ENCODE results near the gene SPOCK1.

Gene SPOCK1

GRCh38 chr5:137320056-137321045 is 178.8 kb downstream of the SPOCK1 start:
- DNase-seq, result no peak

GRCh38 chr5:137318027-137318426 is 181.1 kb downstream of the SPOCK1 start:
- no peak for DNase-seq

GRCh38 chr5:137316346-137316736 is 182.8 kb downstream of the SPOCK1 start:
- DNase-seq, result no peak

GRCh38 chr5:137315534-137316345 is 183.4 kb downstream of the SPOCK1 start:
- no peak for DNase-seq

DNA sequence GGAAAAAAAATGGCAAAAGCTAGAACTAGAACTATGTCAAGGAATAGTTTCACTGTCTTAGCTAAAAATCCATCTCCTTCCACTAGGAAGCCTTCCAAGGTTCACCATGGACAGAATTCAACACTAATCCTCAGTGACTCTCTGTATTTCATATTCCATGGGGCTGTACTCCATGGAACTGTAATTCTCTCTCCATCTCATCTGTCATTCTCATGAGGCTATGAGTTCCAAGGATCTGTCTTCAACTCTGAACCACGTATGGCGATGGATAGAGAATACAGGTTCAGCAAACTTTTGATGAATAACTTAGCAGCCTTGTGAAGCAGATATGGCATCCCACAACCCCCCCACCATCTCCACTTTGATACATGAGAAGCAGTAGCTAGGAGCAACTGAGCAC is 184.0 kb downstream of the SPOCK1 start:
- DNase-seq, result no peak

DNA sequence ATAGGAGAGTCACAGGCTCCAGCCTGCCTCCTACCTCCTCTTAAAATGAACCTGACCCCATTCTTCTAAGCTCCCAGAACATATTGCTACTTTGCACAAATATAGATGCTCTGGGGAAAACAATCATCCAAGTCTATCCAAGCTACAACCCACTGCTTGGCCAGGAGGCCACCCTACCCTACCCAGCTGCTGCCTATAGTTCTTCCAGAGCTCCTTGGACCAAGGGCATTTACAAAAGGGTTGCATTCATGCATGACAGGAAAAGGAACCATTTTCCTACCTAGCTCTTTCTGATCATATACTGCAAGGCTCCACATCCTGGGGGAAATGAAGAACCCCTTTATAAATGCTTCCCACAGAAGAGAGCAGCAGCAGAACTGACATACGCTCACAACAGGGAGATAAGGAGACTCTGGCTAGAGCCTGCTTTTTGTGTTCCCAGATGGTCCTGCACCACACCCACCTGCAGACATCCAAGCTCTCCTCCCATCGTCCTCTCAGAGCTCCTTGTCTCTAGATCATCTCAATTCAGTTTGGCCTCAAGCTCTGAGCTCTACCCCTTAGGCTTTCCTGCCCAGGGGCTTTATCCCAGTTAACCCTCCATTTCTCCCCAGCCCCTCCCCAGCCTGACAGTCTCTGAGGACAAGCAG is 185.5 kb downstream of the SPOCK1 start:
- DNase-seq, result no peak

DNA sequence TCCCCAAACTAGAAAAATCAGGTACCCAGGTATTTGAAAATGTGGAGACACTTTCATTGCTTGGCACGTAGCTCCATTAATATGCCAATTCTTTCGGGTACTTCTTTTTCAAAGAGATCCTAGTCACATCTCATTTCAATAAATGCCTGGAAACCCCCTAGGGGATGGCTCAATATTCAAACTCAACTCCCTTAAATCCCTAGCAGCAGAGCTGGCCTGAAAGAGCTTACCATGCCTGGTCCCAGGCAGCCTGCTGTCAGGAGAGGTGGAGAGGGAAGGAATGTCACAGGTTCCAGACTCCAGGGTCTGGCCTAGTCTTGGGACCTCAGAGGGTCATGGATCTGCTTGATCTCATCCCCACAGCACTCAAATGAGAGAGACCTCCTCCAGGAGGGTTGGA is 187.1 kb downstream of the SPOCK1 start:
- DNase-seq, result no peak

DNA sequence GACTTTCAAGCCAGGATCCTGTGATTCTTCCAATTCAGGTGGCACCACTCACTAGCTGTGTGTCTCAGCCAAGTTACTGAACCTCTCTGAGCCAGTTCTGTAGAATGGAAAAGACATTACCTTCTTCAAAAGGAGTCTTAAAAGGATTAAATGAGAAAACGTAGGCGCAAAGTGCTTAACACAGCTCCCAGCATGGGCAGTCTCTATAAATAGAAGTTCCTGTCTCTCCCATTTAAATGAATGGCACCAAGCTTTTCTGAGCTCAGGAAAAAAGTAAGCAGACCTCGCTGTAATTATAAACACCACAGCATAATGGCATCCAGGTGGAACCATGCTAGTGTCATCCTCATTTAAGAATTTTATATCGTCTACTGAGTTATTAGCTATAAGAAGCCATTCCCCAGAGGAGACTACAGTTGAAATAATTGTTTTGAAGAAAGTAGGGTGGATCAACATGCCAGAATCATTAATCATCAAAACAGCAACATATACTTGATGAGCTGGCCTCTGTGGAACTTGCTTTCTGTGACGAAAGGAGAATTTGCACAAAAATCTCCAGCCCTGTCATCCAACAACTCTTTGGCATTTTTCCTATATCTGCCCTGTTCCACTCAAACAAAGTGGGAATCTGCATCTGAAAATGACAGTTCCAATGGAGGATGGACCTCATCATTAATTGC is 188.9 kb downstream of the SPOCK1 start:
- DNase-seq, result no peak

DNA sequence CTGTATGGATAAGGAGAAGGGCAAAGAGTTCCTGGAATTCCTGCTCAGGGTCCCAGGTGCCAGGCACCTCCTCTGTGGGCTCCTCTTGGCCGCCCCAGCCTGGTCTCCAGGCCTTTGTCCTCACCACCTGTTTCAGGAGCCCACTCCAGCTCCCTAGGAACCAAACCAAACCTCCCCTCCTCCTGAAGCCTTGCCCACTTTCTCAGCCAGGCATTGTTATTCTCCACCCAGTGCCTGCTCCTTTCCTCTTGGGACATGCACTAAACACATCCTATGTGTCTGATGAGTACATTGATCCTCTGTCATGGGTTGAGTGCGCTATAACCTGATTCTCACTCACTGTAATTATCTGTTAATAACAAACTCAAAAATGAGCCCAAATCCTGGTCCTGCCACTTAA is 189.8 kb downstream of the SPOCK1 start:
- no peak for DNase-seq

DNA sequence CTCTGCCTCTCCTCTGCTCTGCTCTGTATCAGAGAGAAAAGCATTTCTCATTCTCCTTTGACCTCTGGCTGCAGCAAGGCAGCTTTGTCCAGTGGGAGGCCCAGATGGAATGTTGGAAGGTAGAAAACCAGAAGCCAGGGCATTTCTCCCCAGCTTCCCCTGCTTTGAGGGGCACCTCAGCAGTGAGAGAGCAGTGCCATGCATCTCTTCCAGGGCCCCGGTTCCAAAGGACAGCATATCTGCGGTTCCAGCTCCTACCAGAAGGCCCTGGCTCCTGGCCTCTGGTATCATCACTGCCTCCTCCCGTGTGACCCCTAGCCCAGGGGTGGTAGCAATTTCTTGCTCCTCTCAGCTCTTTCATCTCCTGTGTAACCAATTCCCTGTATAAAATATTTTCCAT is 190.8 kb downstream of the SPOCK1 start:
- DNase-seq, result no peak

- no peak for DNase-seq
These were observed 192.2 kb downstream of the SPOCK1 start for GRCh38 chr5:137306903-137307302.

GRCh38 chr5:137305971-137306602 is 193.0 kb downstream of the SPOCK1 start:
- no peak for DNase-seq

DNA sequence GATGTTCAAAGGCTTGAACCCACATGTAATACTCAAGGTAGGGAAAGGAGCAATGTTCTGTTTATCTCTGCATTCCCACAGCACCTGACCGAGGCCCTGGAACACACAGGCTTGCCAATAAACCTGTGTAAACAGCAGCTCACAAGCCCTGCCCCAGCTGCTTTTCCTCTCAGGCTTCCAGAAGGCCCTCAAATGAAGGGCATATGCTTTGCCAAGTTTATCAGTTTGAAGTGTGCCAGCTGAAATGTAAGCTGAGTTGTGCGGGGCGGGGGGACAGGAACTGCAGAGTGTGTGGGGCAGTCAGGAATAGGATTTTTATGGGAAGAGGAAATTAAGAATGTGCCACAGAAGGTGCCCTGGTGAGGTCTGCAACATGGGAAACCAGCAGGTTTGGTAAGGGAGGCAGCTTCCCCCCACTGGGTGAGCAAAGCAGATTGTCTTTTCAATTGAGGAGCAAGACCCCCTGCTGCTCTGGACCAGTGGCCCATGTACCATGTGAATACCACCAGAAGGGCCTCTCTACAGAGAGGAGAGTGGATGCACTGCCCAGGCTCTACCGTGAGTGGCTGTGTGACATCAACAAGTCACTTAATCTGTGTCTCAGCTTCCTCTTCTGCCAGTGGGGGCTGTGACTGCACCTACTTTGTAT is 194.8 kb downstream of the SPOCK1 start:
- DNase-seq, result no peak

GRCh38 chr5:137303509-137303908 is 195.6 kb downstream of the SPOCK1 start:
- no peak for DNase-seq

DNA sequence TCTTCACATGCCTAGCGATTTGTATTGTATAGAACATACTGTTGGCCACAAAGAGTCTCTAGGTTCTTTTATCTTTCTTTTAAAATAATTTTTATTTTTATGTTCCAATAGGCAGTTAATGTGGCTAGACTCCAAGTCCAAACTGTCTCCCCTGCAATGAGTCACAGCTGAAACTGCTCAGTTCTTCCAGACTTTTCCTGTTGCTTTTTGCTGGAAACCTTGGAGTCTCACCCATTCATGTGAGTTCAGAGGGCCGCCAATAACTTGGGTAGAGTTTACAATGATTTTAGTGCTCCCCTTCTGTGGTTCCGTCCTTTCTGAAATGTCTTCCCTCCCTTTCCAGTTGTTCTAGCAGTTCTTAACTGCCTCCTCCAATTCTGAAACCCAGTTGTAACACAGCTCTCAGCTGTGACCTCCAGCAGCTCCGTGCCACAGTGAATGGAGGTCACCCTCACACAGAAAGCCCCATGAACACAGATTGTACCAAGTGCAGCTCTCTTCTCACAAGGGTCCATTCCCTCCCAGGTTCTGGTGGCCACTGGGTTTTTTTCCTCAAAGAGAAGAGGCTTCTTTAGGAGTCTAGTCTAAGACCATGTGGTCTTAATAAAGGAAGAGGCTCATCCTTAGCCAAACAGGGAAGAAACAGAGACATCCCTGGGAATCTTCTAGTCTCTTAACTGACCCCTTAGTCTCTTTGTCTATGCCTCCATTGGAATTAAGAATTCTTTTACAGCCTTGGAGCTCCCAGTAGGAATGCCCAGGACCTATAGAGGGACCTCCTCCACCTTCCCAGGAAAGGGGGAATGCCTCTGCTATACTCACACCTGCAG is 198.5 kb downstream of the SPOCK1 start:
- no peak for DNase-seq

DNA sequence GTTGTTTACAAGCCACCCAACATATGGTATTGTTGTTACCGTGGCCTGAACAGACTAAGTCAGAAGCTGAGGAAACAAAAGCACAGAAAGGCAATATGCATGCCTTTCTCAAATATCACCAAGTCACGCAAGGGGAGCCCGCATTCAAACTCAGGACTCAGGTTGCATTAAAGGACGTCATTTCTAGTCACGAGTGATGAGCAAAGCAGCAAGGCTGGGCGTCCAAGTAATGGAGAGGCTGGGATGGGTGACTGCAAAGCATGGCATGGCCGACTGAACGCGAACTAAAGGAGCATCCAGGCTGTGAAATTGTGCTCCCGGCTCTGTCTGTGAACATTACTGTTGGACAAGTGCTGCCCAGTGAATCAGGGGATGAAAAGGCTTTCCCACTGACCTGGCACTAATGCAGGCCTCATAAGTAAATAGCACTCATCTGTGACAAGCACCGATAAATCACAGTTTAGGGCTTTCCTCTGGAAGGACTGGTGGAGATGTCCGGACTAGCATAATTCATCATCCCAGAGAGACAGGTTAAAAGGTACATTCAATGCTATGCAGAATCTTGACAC is 202.8 kb downstream of the SPOCK1 start:
- no peak for DNase-seq

- no peak for DNase-seq
These were observed 204.5 kb downstream of the SPOCK1 start for GRCh38 chr5:137294604-137295003.

DNA sequence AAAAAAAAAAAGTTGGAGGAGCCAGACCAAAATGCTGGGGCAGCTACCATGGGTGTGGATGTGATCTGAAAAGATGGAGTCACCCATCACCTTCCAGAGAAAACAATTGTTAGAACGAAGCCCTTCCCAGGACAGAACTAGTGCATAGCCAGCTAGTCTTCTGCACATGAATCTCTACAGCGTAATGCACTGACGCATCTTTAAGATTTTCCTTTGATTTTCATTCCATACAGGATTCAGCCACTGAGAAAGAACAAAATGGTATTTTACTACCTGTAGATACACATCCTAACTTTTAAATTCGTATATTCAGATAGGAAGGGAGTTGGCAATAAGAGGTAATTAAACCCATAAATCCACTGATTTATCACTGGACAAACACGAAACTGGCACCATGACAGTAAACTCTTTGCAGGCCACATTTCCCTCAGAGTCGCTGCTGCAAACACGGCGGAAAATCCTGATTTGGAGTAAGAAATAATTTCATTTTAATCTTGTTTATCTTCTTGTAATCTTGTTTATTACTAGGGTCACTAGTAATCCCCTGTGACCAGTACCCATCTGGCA is 206.6 kb downstream of the SPOCK1 start:
- no peak for DNase-seq

DNA sequence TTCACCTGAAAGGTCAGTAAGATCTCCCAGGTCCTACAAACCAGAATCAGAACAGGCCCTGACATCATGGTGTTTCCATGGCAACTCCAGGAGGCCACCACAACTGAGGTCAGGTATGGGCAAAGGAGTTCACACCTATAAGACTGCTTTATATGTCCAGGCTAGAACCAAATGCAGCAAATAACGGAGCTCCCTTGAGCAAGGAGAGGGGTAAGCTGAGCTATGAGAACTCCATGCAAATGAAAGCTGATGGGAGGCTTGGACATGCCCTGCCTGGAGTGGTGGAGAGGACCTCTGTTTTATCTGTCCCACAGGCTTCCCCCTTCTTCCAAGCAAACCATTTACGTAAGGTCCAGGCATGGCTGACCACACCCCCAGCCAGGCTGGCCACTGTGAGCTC is 207.7 kb downstream of the SPOCK1 start:
- DNase-seq, result no peak

DNA sequence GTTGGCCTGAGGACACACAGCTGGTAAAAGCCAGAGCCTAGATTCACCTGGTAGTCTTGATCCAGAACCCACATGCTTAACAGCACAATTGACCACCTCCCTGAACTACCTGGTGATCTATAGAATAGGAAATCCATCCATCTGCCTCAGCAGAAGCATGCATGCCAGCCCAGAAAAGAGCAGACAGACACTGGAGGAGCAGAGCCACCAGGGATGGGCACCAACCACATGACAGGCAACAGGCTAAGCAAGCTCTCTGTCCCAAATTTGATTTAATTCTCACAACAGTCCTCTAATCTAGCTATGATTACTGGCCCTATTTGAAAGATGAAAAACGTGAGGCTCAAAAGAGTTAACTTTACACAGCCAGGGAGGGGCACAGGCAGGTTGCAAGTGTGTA is 208.1 kb downstream of the SPOCK1 start:
- DNase-seq, result no peak

All from activated T-cell treated with anti-CD3 and anti-CD28 coated beads for 4 hours (primary cell).